Peyer's patch (tissue), 4 donors: ENCODE data around the gene CYFIP1.

Source experiments
- CTCF ChIP-seq, 6 experiments: fragments of 450-650 bp in 4 of 6; fragments of 200-600 bp in 2 of 6; sonication (generic) in 1 of 6; IDR thresholded peaks; one replicate each; pipeline ENCODE4 v1.5.1; 2017 to 2019; ENCODE audit warnings: antibody characterized with exemption in 6 of 6, mild to moderate bottlenecking in 3 of 6, moderate library complexity in 1 of 6
- POLR2A ChIP-seq, 2 donors: fragments of 450-650 bp; IDR thresholded peaks; one replicate each; pipeline ENCODE4 v1.5.1; 2017; ENCODE audit warnings: antibody characterized with exemption in 2 of 2, mild to moderate bottlenecking in 2 of 2, moderate library complexity in 2 of 2

- TF ChIP-seq CTCF (IDR thresholded peaks at IDR 0.05), result no peak
- no peak for TF ChIP-seq POLR2A (IDR thresholded peaks at IDR 0.05)
Observed at GRCh38 chr15:22966321-22967083, 13.7 kb downstream of the CYFIP1 start.
